Muscle layer of duodenum (tissue), 2 donors: Measurements from ENCODE around the gene CDKL1.
A peak's percentile ranks its signal among the peaks of the same experiment; 100 is the strongest.

ENCODE experiments used
- H3K27ac ChIP-seq: one replicate; pipeline ENCODE4 v1.7.0; 2013; ENCODE audit warnings: mild to moderate bottlenecking, low read length
- H3K27me3 ChIP-seq: one replicate; pipeline ENCODE4 v1.7.0; 2013; ENCODE audit warnings: low read depth, mild to moderate bottlenecking, control low read depth, low read length
- H3K36me3 ChIP-seq, 2 donors: one replicate each; pipeline ENCODE4 v1.7.0; 2013; ENCODE audit warnings: low read length in 2 of 2, control low read depth in 1 of 2, mild to moderate bottlenecking in 1 of 2; ENCODE audit not compliant: insufficient read depth in 2 of 2, control insufficient read depth in 1 of 2
- H3K4me1 ChIP-seq, 2 donors: one replicate each; pipeline ENCODE4 v1.7.0; 2013; ENCODE audit warnings: low read length in 2 of 2, mild to moderate bottlenecking in 2 of 2, control low read depth in 1 of 2, moderate library complexity in 1 of 2; ENCODE audit not compliant: insufficient read depth in 2 of 2, control insufficient read depth in 1 of 2
- H3K4me3 ChIP-seq, 2 donors: one replicate each; pipeline ENCODE4 v1.7.0; 2013; ENCODE audit warnings: low read length in 2 of 2, low read depth in 1 of 2, mild to moderate bottlenecking in 1 of 2
- H3K9me3 ChIP-seq, 2 donors: one replicate each; pipeline ENCODE4 v1.7.0; 2013; ENCODE audit warnings: low read length in 2 of 2, control low read depth in 1 of 2, mild to moderate bottlenecking in 1 of 2; ENCODE audit not compliant: control insufficient read depth in 1 of 2
- donor health status: healthy.

Gene CDKL1

GRCh38 chr14:50396631-50397389, at the start of gene CDKL1:
TSS of gene CDKL1 (minus strand) at chr14:50396881. CDS start at chr14:50395868, 1,013 bp downstream.
- no peaks in the 10 kb centered on the region for H3K9me3 ChIP-seq
- H3K4me1 ChIP-seq: peaks cover 5 to 10% of the 10 kb centered on the region in 2 donors
- H3K4me3 ChIP-seq: peak within 1 kb of the TSS; percentile 84 to 91
- H3K27me3 ChIP-seq: no peaks in the 10 kb centered on the region
- H3K27ac ChIP-seq: peak within 1 kb of the TSS; percentile 86
- no peaks in the 10 kb centered on the region for H3K36me3 ChIP-seq

DNA sequence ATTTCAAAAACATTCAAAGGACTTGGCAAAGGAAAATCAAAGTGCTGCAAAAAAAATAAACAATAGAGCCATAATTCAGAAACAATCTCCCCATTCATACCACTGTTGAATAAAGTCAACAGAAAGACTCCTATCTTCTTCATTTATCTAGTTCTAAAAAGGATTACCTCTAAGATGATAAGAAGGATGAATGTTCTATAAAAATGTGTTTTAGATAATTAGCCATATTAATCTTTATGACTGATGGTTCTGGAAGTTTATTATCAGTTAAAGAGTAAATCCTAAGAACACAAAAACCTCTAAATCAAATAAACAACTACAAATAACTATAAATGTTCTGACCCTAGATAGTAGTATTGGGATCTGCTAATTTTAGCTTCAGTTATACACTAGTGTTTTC, 37.8 kb upstream of the CDKL1 start:
- Histone ChIP-seq H3K4me1 (no peaks in the 10 kb centered on the region), H3K9me3 (peaks cover 0 to 5% of the 10 kb centered on the region in 2 donors), H3K27me3 (no peaks in the 10 kb centered on the region), H3K4me3 (no peak overlapping the region), H3K36me3 (peaks cover 38 to 43% of the 10 kb centered on the region in 2 donors), H3K27ac (no peak overlapping the region)

GRCh38 chr14:50432131-50432530, 35.5 kb upstream of the CDKL1 start:
- Histone ChIP-seq H3K4me3 (no peak overlapping the region), H3K27me3 (no peaks in the 10 kb centered on the region), H3K4me1 (no peaks in the 10 kb centered on the region), H3K9me3 (peaks cover 0 to 5% of the 10 kb centered on the region in 2 donors), H3K27ac (no peak overlapping the region), H3K36me3 (peaks cover 27 to 32% of the 10 kb centered on the region in 2 donors)

DNA sequence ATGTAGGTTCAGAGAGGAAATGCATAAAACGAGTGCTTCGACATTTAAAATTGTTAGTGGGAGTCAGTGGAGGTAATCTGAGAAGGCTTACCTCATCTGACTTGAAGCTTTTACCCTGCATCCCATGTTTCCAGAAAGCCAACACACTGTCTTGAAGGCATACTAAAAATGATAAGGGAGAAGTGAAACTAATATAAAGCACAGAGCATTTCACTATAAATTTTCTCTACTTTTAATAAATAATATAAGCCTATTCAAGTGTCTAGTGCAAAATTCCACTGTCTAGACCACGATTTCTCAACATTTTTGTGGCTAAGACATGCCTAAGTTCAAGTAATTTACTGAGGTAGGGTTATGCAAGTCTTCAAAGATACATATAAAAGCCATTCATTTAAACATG, 29.1 kb upstream of the CDKL1 start:
- Histone ChIP-seq H3K4me1 (no peaks in the 10 kb centered on the region), H3K36me3 (peaks cover 18 to 34% of the 10 kb centered on the region in 2 donors), H3K27ac (no peak overlapping the region), H3K4me3 (no peak overlapping the region), H3K9me3 (no peaks in the 10 kb centered on the region), H3K27me3 (no peaks in the 10 kb centered on the region)

GRCh38 chr14:50425105-50425504, 28.4 kb upstream of the CDKL1 start:
- peaks cover 18 to 39% of the 10 kb centered on the region in 2 donors for H3K36me3 ChIP-seq

GRCh38 chr14:50423529-50423928, 26.8 kb upstream of the CDKL1 start:
- no peaks in the 10 kb centered on the region for H3K27me3 ChIP-seq
- peaks cover 19 to 53% of the 10 kb centered on the region in 2 donors for H3K36me3 ChIP-seq
- no peak overlapping the region for H3K27ac ChIP-seq
- no peaks in the 10 kb centered on the region for H3K4me1 ChIP-seq
- H3K4me3 ChIP-seq: no peak overlapping the region
- H3K9me3 ChIP-seq: no peaks in the 10 kb centered on the region

More at GRCh38 chr14:50425105-50425504, 28.4 kb upstream of the CDKL1 start:
- H3K27ac ChIP-seq: no peak overlapping the region
- H3K9me3 ChIP-seq: no peaks in the 10 kb centered on the region
- H3K4me3 ChIP-seq: no peak overlapping the region
- no peaks in the 10 kb centered on the region for H3K4me1 ChIP-seq
- no peaks in the 10 kb centered on the region for H3K27me3 ChIP-seq

DNA sequence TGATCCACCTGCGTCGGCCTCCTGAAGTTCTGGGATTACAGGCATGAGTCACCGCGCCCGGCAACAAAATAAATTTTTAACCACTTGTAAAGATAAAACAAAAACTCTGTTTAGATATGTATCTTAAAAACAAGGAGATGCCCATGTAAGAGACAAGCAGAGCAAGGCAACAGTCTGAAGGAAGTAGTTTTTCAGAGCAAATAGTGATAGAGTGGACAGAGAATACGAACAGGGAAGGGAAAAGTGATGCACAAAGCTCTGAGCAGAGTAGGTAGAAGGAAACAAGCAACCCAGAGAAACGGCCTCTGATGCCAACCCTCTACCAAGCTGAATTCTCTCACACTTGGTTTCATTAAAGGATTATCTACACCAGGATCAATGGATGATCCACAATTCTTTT, 24.8 kb upstream of the CDKL1 start:
- Histone ChIP-seq H3K27ac (no peak overlapping the region), H3K4me1 (no peaks in the 10 kb centered on the region), H3K4me3 (no peak overlapping the region), H3K27me3 (no peaks in the 10 kb centered on the region), H3K36me3 (peaks cover 31 to 67% of the 10 kb centered on the region in 2 donors), H3K9me3 (no peaks in the 10 kb centered on the region)

DNA sequence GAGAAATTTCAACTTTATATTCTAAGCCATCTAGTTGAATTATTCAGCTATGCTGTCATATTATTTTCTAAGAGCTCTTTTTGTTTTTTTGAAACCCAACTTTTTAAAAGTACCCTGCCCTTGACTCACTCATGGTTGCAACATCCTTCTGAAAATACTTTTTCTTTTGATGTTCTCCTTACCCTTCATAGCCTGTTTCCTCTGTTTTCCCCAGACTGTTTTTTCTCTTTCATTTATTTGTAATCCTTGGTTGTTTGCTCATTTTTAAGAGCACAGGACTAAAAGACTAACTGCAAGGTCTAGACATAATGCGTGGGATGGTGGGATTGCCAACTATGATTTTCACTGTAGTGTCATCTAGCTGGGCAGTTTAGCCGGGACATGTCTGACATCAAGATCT, 21.2 kb upstream of the CDKL1 start:
- Histone ChIP-seq H3K4me1 (no peaks in the 10 kb centered on the region), H3K36me3 (peaks cover 23 to 46% of the 10 kb centered on the region in 2 donors)

GRCh38 chr14:50410921-50411320, 14.2 kb upstream of the CDKL1 start:
- Histone ChIP-seq H3K9me3 (no peaks in the 10 kb centered on the region), H3K27ac (no peak overlapping the region), H3K4me3 (no peak overlapping the region), H3K36me3 (peaks cover 0 to 2% of the 10 kb centered on the region in 2 donors), H3K4me1 (no peaks in the 10 kb centered on the region), H3K27me3 (no peaks in the 10 kb centered on the region)

More for the DNA sequence above, 21.2 kb upstream of the CDKL1 start:
- Histone ChIP-seq H3K4me3 (no peak overlapping the region), H3K9me3 (no peaks in the 10 kb centered on the region), H3K27ac (no peak overlapping the region), H3K27me3 (no peaks in the 10 kb centered on the region)

DNA sequence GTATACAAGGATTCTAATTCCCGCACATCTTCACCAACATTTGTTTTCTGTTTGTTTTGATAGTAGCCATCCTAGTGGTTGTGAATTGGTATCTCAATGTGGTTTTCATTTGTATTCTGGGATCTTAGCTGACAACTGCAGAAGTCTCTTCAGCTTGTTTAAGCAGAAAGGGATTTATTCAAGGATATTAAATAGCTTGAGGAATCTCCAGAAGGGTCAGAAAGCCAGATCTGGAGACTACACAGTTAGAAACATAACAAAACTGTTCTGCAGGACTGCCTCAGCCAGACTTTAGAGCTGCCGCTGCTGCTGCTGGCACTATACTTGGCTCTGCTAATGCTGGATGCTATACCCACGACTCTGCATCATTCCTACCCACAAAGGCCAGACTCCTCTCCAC, 13.4 kb upstream of the CDKL1 start:
- Histone ChIP-seq H3K4me3 (no peak overlapping the region), H3K27me3 (no peaks in the 10 kb centered on the region), H3K27ac (no peak overlapping the region), H3K36me3 (no peaks in the 10 kb centered on the region), H3K9me3 (no peaks in the 10 kb centered on the region), H3K4me1 (no peaks in the 10 kb centered on the region)

- Histone ChIP-seq H3K27me3 (no peaks in the 10 kb centered on the region), H3K4me3 (no peak overlapping the region), H3K9me3 (no peaks in the 10 kb centered on the region), H3K4me1 (no peaks in the 10 kb centered on the region), H3K27ac (no peak overlapping the region), H3K36me3 (no peaks in the 10 kb centered on the region)
Measured at GRCh38 chr14:50407111-50407812, 10.6 kb upstream of the CDKL1 start.
